ES-I3 (cell line): Measurements from ENCODE around the gene FZD10.

ENCODE experiments used
- H3K36me3 ChIP-seq: 2 replicates; pipeline ENCODE4 v1.6.1; 2013; ENCODE audit warnings: mild to moderate bottlenecking, low read length, control low read depth, moderate library complexity; ENCODE audit not compliant: insufficient read depth
- H3K4me1 ChIP-seq: 2 replicates; pipeline ENCODE4 v1.6.1; 2013; ENCODE audit warnings: mild to moderate bottlenecking, control low read depth, low read length; ENCODE audit not compliant: insufficient read depth
- H3K9ac ChIP-seq: 2 replicates; pipeline ENCODE4 v1.6.1; 2013; ENCODE audit warnings: low read depth, mild to moderate bottlenecking, low read length, moderate library complexity
- H3K9me3 ChIP-seq: 2 replicates; pipeline ENCODE4 v1.6.1; 2013; ENCODE audit warnings: mild to moderate bottlenecking, low read length, moderate library complexity; ENCODE audit not compliant: control insufficient read depth, insufficient read depth

FZD10 gene

DNA sequence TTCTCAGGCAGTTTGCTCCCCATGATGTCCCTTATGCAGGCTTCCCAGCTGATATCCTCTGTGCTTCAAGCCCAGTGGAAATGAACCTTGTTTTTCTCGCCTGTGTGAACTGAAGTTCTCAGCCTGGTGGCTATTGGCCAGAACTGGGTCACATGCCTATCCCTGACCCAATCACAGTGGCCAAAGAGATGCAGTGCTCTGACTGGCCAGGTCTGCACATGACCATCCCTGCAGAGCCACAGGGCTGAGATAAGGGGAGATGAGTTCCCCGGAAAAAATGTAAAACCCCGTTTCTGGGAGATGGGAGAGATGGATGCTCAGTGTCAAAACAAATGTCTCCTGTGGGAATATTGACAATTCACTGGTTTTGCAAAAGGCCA is 34.7 kb upstream of the FZD10 start:
- Histone ChIP-seq H3K4me1 (peaks cover 10% of the 10 kb centered on the region; the same call in 1 of the 2 replicates), H3K9ac (no peak overlapping the region), H3K9me3 (no peaks in the 10 kb centered on the region), H3K36me3 (no peaks in the 10 kb centered on the region)

GRCh38 chr12:130127912-130128789 is 34.1 kb upstream of the FZD10 start:
- Histone ChIP-seq H3K9me3 (no peaks in the 10 kb centered on the region), H3K9ac (no peak overlapping the region), H3K36me3 (no peaks in the 10 kb centered on the region), H3K4me1 (peaks cover 11% of the 10 kb centered on the region)

DNA sequence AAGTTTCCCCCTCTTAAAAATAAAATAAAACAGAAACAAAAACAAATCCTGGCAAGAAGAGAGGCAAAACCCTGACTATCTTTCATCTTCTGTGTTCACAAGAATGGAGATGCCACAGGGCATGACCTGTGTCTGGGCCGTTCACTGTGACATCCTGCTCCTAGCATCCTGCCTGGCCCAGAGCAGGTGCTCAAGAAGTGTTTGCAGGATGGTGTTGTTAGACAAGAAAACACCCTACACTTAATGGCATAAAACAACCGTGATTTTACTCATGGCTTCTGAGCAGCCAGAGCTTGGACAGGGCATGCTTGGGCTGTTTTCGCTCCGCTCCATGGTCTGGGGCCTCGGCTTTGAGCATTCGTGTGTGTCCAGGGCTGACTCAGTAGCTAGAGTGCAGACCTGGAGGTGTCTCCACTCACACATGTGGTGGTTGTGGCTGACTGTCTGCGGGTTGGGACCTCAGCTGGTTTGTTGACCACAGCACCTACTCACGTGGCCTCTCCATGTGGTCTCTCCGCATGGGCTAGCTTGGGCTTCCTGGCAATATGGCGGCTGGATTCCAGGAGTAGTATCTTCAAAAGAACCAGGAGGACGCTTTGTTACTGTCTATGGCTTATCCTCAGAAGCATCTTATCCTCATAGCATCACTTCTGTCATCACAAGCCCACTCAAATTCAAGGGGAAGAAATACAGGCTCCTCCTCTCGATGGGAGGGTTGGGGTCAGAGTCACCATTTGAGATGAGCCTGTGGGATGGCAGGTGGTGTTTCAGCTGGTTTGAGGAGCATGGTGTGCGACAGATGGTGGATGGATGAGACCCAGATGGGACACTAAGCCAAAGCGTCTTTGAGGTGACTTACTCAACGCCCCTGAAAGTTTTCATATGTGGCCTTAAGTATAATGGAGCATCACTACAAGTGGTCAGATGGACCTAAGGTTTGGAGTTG is 33.2 kb upstream of the FZD10 start:
- Histone ChIP-seq H3K9me3 (no peaks in the 10 kb centered on the region), H3K36me3 (no peaks in the 10 kb centered on the region), H3K4me1 (peaks cover 15% of the 10 kb centered on the region), H3K9ac (no peak overlapping the region)

- H3K4me1 ChIP-seq, result peaks cover 15% of the 10 kb centered on the region
- H3K36me3 ChIP-seq, result no peaks in the 10 kb centered on the region
- H3K9me3 ChIP-seq, result no peaks in the 10 kb centered on the region
- no peak overlapping the region for H3K9ac ChIP-seq
Observed at GRCh38 chr12:130130346-130130745, 31.9 kb upstream of the FZD10 start.

DNA sequence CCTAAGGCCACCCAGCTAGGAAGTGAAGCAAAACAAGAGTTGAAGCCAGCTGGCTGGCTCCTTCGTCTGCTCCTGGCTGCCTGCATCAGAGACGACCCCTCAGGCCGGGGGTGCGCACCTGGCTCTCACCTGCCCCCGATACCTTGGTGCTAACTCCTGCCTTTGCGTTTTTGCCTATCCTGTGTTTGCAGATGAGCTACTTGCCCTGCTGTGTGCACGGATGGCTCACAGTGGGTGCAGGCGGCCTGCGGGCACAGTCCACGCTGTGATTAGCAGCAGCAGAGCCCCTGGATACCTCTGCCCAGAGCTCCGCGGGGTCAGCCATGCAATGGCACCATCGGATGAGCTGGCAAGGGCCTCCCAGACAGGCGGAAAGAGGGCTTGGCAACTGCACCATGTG is 31.2 kb upstream of the FZD10 start:
- Histone ChIP-seq H3K9ac (no peak overlapping the region), H3K36me3 (no peaks in the 10 kb centered on the region), H3K9me3 (no peaks in the 10 kb centered on the region), H3K4me1 (peaks cover 14% of the 10 kb centered on the region)

DNA sequence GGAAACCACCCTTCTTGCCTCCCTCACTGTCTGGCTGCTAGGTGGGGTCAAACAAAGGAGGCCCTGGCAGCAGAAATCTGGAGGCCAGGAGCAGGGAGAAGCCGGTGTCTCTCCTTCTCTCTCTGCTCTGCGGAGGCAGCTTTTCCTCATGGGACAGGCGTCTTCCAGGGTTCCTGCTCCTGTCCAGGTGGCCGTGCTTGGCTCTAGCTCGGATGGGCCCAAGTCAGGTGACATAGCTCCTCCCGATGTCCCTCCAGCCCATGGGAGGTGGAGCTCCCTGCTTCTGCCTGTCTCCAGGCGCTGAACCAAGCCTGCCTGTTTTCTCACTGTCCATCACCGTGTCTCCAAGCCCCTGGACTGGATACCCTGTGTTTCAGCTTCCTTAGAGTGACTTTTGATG is 30.5 kb upstream of the FZD10 start:
- Histone ChIP-seq H3K9me3 (no peaks in the 10 kb centered on the region), H3K4me1 (peaks cover 15% of the 10 kb centered on the region), H3K9ac (no peak overlapping the region), H3K36me3 (no peaks in the 10 kb centered on the region)

- Histone ChIP-seq H3K9ac (no peak overlapping the region), H3K9me3 (no peaks in the 10 kb centered on the region)
Observed at GRCh38 chr12:130132831-130133511, 29.3 kb upstream of the FZD10 start.

DNA sequence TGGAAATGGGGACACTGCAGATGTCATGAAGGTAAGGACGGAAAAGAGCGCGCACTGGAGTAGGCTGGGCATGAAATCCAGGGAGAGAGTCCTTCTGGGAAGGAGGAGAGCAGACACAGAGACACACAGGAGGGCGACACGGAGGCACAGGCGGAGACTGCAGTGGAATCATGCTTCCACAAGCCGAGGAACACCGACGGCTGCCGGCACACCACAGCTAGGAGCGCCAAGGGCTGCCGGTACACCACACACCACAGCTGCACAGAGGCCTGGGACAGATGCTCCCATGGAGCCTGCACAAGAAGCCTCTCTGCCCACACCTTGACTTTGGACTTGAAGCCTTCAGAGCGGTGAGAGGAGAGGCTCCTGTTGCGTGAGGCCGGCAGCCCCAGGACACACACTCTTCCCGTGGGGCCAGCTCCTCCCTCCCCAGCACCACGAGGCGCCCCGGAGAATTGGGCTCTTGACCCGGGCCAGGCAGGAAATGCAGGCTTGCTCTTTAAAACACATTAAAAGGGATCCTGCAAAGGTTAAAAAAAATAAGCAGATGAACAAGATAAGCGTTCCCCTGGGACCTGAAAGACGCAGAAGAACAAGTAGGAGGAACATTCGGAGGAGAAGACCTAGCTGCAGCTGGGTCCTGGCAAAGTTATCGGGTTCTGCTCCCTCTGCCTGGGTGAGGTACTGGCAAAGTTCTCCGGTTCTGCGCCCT is 28.3 kb upstream of the FZD10 start:
- no peak overlapping the region for H3K9ac ChIP-seq
- H3K36me3 ChIP-seq, result no peaks in the 10 kb centered on the region
- H3K4me1 ChIP-seq, result peaks cover 26% of the 10 kb centered on the region
- no peaks in the 10 kb centered on the region for H3K9me3 ChIP-seq

More at GRCh38 chr12:130132831-130133511, 29.3 kb upstream of the FZD10 start:
- H3K4me1 ChIP-seq, result peaks cover 26% of the 10 kb centered on the region
- no peaks in the 10 kb centered on the region for H3K36me3 ChIP-seq

DNA sequence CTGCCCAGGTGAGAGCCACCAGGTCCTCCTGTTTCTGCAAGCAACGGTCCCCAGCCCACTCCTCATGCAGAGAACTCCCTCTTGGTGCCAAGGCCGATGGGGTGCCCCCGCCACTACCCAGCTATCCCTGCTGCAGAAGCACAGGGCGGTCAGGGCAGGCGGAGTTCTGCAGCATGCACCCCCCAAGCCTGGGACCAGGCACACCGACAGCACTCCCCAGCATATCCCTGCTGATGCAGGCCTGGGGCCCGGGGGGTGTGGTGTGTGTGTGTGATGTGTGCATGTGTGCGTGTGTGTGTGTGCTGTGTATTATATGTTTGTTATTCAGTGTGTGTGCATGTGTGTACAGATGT is 27.7 kb upstream of the FZD10 start:
- no peaks in the 10 kb centered on the region for H3K36me3 ChIP-seq
- H3K9ac ChIP-seq, result no peak overlapping the region
- peaks cover 26% of the 10 kb centered on the region for H3K4me1 ChIP-seq
- no peaks in the 10 kb centered on the region for H3K9me3 ChIP-seq

- H3K9ac ChIP-seq, result no peak overlapping the region
- no peaks in the 10 kb centered on the region for H3K9me3 ChIP-seq
- H3K4me1 ChIP-seq, result peaks cover 26% of the 10 kb centered on the region
- no peaks in the 10 kb centered on the region for H3K36me3 ChIP-seq
Observed at GRCh38 chr12:130136509-130137039, 25.7 kb upstream of the FZD10 start.

DNA sequence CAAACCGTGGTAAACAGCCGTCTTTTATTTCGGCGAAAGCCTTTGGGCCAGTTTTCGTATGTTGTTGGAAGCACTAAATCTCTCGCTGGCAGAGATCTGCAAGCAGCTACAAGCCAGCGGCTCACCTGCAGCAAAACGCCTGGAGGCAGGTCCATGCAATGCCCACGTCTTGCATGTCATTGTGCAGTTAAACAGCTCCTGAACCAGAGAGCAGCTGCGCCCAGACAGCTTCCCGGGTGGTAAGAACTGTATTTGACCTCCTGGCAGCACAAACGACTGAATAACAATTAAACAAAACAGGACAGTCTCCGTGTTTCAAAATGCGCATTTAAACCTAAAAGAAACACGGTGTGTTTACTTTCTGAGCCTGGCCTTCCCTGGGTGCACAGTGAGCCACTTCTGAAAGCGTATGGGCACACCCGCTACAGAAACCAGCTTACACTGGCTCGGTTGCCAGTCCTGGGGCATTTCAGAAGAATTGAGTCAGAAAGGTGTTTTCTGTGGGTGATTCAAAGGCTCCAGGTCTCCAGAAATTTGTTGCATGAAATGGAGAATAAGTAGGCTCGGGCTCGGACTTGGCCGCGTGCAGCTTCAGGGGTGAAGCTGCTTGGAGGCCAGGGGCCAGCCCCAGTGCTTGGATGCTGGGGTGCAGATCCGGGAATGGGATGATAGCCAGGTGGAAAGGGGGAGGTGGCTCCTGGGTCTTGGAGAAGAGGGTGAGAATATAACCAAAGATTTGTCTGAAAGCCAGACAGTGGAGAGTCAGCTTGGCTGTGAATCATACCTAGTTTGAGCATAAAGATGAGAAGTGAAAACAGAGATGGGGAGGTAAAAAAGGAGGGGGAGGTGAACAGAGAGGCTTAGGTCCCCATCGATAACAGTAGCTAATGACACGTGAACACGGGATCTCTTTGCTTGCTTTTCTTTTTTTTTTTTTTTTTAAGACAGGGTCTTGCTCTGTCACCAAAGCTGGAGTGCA is 24.9 kb upstream of the FZD10 start:
- H3K36me3 ChIP-seq, result no peaks in the 10 kb centered on the region
- peaks cover 21% of the 10 kb centered on the region for H3K4me1 ChIP-seq
- H3K9me3 ChIP-seq, result no peaks in the 10 kb centered on the region
- H3K9ac ChIP-seq, result no peak overlapping the region

GRCh38 chr12:130138478-130138877 is 23.8 kb upstream of the FZD10 start:
- Histone ChIP-seq H3K9ac (no peak overlapping the region), H3K36me3 (no peaks in the 10 kb centered on the region), H3K4me1 (peaks cover 17% of the 10 kb centered on the region), H3K9me3 (no peaks in the 10 kb centered on the region)
